HepG2 (cell line): ENCODE results near the gene CORO1C.

Source experiments
- AHR ChIP-seq: IDR thresholded peaks from 2 replicates; pipeline ENCODE4 v1.6.1; 2018; ENCODE audit warnings: missing genetic modification reagents, missing compliant biosample characterization
- CTCF ChIP-seq: sonication (generic); formaldehyde crosslinking; IDR thresholded peaks from 2 replicates; pipeline ENCODE4 v1.5.0; 2020; ENCODE audit warnings: mild to moderate bottlenecking, missing genetic modification reagents, moderate library complexity
- EHMT2 ChIP-seq: fragments of 200-600 bp; sonication (generic); IDR thresholded peaks from 2 replicates; pipeline ENCODE4 v1.7.0; 2017; ENCODE audit warnings: antibody characterized with exemption, low read depth, low read length, borderline replicate concordance
- SIN3A ChIP-seq: IDR thresholded peaks from 2 replicates; pipeline ENCODE4 v1.6.1; 2011; ENCODE audit warnings: low read depth, mild to moderate bottlenecking, control low read depth, low read length, borderline replicate concordance
- ZNF143 ChIP-seq: sonication (generic); formaldehyde crosslinking; IDR thresholded peaks from 2 replicates; pipeline ENCODE4 v1.4.0; 2020; ENCODE audit warnings: missing genetic modification reagents

- TF ChIP-seq AHR (CRISPR knock-in tag) (no peak), SIN3A (no peak), EHMT2 (no peak), CTCF (CRISPR knock-in tag) (no peak), ZNF143 (CRISPR knock-in tag) (no peak)
Measured at GRCh38 chr12:108638997-108639822, 92.1 kb downstream of the CORO1C start.
